ENCODE data around the gene GREM2. TPM values are rescaled to one million over a fixed set of nuclear protein-coding genes. Genes with fewer than 3 reads are reported as not detected.

Gene GREM2
- total and polyA plus RNA-seq, 10 of the 15 experiments (the other 5 are each of a cell fraction or from before 2014, with no cell fraction given): not detected

DNA sequence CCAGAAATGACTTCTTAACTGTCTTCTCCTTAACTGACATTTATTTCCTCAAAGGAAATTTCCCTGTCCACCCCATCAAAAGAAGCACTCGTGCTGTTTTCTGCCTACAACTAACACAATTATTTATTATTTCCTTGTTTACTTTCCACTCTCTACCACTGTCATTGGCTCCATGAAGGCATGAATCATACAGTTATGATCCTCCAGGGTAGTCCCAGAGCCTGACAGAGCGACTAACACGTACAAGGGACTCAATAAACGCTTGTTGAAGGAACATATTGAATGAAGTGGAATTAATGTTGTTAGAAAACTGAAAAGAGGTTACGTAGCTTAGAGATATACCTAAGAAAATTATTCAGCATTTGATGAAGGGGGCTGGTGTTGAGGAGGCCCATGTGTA, 20.9 kb downstream of the GREM2 start (continued):
- TF ChIP-seq, protein P1, sequence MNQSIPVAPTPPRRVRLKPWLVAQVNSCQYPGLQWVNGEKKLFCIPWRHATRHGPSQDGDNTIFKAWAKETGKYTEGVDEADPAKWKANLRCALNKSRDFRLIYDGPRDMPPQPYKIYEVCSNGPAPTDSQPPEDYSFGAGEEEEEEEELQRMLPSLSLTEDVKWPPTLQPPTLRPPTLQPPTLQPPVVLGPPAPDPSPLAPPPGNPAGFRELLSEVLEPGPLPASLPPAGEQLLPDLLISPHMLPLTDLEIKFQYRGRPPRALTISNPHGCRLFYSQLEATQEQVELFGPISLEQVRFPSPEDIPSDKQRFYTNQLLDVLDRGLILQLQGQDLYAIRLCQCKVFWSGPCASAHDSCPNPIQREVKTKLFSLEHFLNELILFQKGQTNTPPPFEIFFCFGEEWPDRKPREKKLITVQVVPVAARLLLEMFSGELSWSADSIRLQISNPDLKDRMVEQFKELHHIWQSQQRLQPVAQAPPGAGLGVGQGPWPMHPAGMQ (IDR thresholded peaks at IDR 0.05; ENCODE audit: borderline replicate concordance): no peak
- no peak for TF ChIP-seq NRF1 (conservative IDR thresholded peaks at IDR 0.05; ENCODE audit: low read depth, low read length)
- TF ChIP-seq, protein P2, sequence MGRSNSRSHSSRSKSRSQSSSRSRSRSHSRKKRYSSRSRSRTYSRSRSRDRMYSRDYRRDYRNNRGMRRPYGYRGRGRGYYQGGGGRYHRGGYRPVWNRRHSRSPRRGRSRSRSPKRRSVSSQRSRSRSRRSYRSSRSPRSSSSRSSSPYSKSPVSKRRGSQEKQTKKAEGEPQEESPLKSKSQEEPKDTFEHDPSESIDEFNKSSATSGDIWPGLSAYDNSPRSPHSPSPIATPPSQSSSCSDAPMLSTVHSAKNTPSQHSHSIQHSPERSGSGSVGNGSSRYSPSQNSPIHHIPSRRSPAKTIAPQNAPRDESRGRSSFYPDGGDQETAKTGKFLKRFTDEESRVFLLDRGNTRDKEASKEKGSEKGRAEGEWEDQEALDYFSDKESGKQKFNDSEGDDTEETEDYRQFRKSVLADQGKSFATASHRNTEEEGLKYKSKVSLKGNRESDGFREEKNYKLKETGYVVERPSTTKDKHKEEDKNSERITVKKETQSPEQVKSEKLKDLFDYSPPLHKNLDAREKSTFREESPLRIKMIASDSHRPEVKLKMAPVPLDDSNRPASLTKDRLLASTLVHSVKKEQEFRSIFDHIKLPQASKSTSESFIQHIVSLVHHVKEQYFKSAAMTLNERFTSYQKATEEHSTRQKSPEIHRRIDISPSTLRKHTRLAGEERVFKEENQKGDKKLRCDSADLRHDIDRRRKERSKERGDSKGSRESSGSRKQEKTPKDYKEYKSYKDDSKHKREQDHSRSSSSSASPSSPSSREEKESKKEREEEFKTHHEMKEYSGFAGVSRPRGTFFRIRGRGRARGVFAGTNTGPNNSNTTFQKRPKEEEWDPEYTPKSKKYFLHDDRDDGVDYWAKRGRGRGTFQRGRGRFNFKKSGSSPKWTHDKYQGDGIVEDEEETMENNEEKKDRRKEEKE (IDR thresholded peaks at IDR 0.05): no peak
- no peak for TF ChIP-seq RBBP5 (conservative IDR thresholded peaks at IDR 0.05)
- no peak for TF ChIP-seq NR2C2 (IDR thresholded peaks at IDR 0.05; ENCODE audit: borderline replicate concordance, control insufficient read depth, insufficient read length, low read depth)
- TF ChIP-seq, protein P3, sequence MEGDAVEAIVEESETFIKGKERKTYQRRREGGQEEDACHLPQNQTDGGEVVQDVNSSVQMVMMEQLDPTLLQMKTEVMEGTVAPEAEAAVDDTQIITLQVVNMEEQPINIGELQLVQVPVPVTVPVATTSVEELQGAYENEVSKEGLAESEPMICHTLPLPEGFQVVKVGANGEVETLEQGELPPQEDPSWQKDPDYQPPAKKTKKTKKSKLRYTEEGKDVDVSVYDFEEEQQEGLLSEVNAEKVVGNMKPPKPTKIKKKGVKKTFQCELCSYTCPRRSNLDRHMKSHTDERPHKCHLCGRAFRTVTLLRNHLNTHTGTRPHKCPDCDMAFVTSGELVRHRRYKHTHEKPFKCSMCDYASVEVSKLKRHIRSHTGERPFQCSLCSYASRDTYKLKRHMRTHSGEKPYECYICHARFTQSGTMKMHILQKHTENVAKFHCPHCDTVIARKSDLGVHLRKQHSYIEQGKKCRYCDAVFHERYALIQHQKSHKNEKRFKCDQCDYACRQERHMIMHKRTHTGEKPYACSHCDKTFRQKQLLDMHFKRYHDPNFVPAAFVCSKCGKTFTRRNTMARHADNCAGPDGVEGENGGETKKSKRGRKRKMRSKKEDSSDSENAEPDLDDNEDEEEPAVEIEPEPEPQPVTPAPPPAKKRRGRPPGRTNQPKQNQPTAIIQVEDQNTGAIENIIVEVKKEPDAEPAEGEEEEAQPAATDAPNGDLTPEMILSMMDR (IDR thresholded peaks at IDR 0.05 in 2 of 3, conservative IDR thresholded peaks at IDR 0.05 in 1 of 3; ENCODE audit: control insufficient read depth in 2 of 3, extremely low read depth in 1 of 3, insufficient read depth in 1 of 3, low read depth in 3 of 3, low read length in 3 of 3): no peak
- TF ChIP-seq, protein P4, sequence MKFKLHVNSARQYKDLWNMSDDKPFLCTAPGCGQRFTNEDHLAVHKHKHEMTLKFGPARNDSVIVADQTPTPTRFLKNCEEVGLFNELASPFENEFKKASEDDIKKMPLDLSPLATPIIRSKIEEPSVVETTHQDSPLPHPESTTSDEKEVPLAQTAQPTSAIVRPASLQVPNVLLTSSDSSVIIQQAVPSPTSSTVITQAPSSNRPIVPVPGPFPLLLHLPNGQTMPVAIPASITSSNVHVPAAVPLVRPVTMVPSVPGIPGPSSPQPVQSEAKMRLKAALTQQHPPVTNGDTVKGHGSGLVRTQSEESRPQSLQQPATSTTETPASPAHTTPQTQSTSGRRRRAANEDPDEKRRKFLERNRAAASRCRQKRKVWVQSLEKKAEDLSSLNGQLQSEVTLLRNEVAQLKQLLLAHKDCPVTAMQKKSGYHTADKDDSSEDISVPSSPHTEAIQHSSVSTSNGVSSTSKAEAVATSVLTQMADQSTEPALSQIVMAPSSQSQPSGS (IDR thresholded peaks at IDR 0.05; ENCODE audit: low read length): no peak
- no peak for TF ChIP-seq ZNF207 (IDR thresholded peaks at IDR 0.05; ENCODE audit: borderline replicate concordance)

Measured in GM12878 (cell line).